ENCODE results near the gene KIAA0586. TPM values are rescaled to one million over a fixed set of nuclear protein-coding genes. Genes with fewer than 3 reads are reported as not detected.

The KIAA0586 gene
- total and polyA plus RNA-seq, 4 donors: 17.1 to 23.5 (median 20.2) TPM

- Histone ChIP-seq H3K9me3 (ENCODE audit: control insufficient read depth, insufficient read depth, low read length) (no peaks in the 10 kb centered on the region), H3K27me3 (ENCODE audit: control insufficient read depth, insufficient read depth, low read length) (no peaks in the 10 kb centered on the region), H3K4me1 (ENCODE audit: control insufficient read depth, insufficient read depth, low read length) (peaks cover 4% of the 10 kb centered on the region), H3K36me3 (ENCODE audit: control insufficient read depth, insufficient read depth, low read length) (no peaks in the 10 kb centered on the region), H3K4me3 (ENCODE audit: low read depth, low read length) (no peak overlapping the region), H3K27ac (ENCODE audit: low read depth, low read length) (no peak overlapping the region)
- DNase-seq (ENCODE audit: low read depth in 4 of 6, low spot score in 6 of 6): no peak
- WGBS (ENCODE audit: insufficient coverage): no CpG with 5 or more reads among the region's 1 CpG
Observed at GRCh38 chr14:58535044-58535443, 107.5 kb downstream of the KIAA0586 start.

DNA sequence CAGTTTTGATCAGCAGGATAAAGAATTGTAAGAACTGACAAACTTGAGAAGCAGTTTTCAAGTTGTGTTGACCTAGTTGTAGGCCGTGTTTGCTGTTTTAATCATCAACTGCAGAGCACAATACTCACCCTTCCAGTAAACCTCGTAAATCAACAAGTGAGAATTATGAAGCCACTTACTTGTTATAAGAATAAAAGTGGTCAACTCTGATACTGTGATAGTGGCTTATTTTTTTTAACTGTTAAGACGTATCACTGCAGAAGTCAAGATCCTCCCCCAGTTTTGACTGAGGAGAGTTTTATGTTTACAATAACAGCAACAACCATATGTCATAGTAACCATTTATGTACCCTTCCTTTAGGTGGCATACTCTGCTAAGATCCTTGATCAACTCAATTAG lies 109.5 kb downstream of the KIAA0586 start:
- Histone ChIP-seq H3K9me3 (ENCODE audit: control insufficient read depth, insufficient read depth, low read length) (no peaks in the 10 kb centered on the region), H3K27me3 (ENCODE audit: control insufficient read depth, insufficient read depth, low read length) (no peaks in the 10 kb centered on the region), H3K4me3 (ENCODE audit: low read depth, low read length) (no peak overlapping the region), H3K27ac (ENCODE audit: low read depth, low read length) (no peak overlapping the region), H3K4me1 (ENCODE audit: control insufficient read depth, insufficient read depth, low read length) (peaks cover 4% of the 10 kb centered on the region), H3K36me3 (ENCODE audit: control insufficient read depth, insufficient read depth, low read length) (no peaks in the 10 kb centered on the region)
- no peak for DNase-seq (ENCODE audit: low read depth in 4 of 6, low spot score in 6 of 6)
- no CpG with 5 or more reads among the region's 3 CpGs for WGBS (ENCODE audit: insufficient coverage)

- no peak overlapping the region for H3K4me3 ChIP-seq (ENCODE audit: low read depth, low read length)
- no CpG with 5 or more reads among the region's 1 CpG for WGBS (ENCODE audit: insufficient coverage)
- DNase-seq (ENCODE audit: low read depth in 4 of 6, low spot score in 6 of 6): peak in 2 of 6 donors; percentile 22 to 23
- H3K9me3 ChIP-seq (ENCODE audit: control insufficient read depth, insufficient read depth, low read length): no peaks in the 10 kb centered on the region
- no peaks in the 10 kb centered on the region for H3K36me3 ChIP-seq (ENCODE audit: control insufficient read depth, insufficient read depth, low read length)
- H3K27ac ChIP-seq (ENCODE audit: low read depth, low read length): peak overlapping the region; percentile 11
- no peaks in the 10 kb centered on the region for H3K4me1 ChIP-seq (ENCODE audit: control insufficient read depth, insufficient read depth, low read length)
- H3K27me3 ChIP-seq (ENCODE audit: control insufficient read depth, insufficient read depth, low read length): no peaks in the 10 kb centered on the region
Observed at GRCh38 chr14:58540749-58541632, 113.5 kb downstream of the KIAA0586 start.

DNA sequence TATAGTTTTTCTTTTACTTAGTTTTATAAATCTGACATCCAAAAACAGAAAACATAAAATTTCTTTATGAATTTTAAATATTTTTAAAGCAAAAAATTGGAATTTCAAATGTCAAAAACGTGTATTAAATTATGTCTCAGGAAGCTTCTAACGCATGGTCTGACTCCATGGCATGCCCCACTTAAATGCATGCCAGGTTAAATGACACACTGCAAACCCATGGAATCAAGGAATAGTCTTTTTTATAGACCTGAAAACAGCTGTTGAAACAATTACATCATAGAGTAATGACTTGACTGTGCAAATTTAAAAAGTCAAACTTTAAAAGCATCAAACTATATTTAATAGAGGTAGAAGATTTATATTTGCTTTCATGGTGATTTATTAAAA lies 114.1 kb downstream of the KIAA0586 start:
- Histone ChIP-seq H3K9me3 (ENCODE audit: control insufficient read depth, insufficient read depth, low read length) (no peaks in the 10 kb centered on the region), H3K36me3 (ENCODE audit: control insufficient read depth, insufficient read depth, low read length) (no peaks in the 10 kb centered on the region), H3K27ac (ENCODE audit: low read depth, low read length) (no peak overlapping the region), H3K4me1 (ENCODE audit: control insufficient read depth, insufficient read depth, low read length) (no peaks in the 10 kb centered on the region), H3K27me3 (ENCODE audit: control insufficient read depth, insufficient read depth, low read length) (no peaks in the 10 kb centered on the region), H3K4me3 (ENCODE audit: low read depth, low read length) (no peak overlapping the region)
- DNase-seq (ENCODE audit: low read depth in 4 of 6, low spot score in 6 of 6): no peak
- WGBS (ENCODE audit: insufficient coverage): no CpG with 5 or more reads among the region's 2 CpGs

- no peak for DNase-seq (ENCODE audit: low read depth in 4 of 6, low spot score in 6 of 6)
- 100% methylated on average over 1 of the region's 1 CpG for WGBS (ENCODE audit: insufficient coverage)
- Histone ChIP-seq H3K36me3 (ENCODE audit: control insufficient read depth, insufficient read depth, low read length) (no peaks in the 10 kb centered on the region), H3K4me3 (ENCODE audit: low read depth, low read length) (no peak overlapping the region), H3K4me1 (ENCODE audit: control insufficient read depth, insufficient read depth, low read length) (no peaks in the 10 kb centered on the region), H3K27ac (ENCODE audit: low read depth, low read length) (no peak overlapping the region), H3K9me3 (ENCODE audit: control insufficient read depth, insufficient read depth, low read length) (no peaks in the 10 kb centered on the region), H3K27me3 (ENCODE audit: control insufficient read depth, insufficient read depth, low read length) (no peaks in the 10 kb centered on the region)
Observed at GRCh38 chr14:58543253-58543652, 115.7 kb downstream of the KIAA0586 start.

DNA sequence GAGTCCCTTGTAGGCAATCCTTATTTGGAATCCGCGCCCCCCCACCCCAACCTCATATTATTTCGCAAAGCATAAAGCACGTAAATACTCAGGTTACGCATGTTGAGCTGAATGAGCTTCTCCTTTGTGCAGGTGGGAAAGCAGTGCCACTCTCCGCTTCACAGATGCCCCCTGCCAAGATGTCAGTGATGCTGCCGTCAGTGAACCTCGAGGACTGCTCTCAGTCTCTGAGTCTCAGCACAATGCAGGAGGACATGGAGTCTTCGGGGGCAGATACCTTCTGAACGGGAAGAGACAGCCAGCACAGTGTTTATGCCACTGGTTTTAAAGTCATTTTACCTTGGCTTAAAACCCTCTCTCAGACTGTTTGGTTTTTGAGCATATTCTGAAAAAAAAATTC lies 120.1 kb downstream of the KIAA0586 start:
- Histone ChIP-seq H3K36me3 (ENCODE audit: control insufficient read depth, insufficient read depth, low read length) (no peaks in the 10 kb centered on the region), H3K27ac (ENCODE audit: low read depth, low read length) (no peak overlapping the region), H3K9me3 (ENCODE audit: control insufficient read depth, insufficient read depth, low read length) (no peaks in the 10 kb centered on the region), H3K27me3 (ENCODE audit: control insufficient read depth, insufficient read depth, low read length) (no peaks in the 10 kb centered on the region), H3K4me1 (ENCODE audit: control insufficient read depth, insufficient read depth, low read length) (no peaks in the 10 kb centered on the region), H3K4me3 (ENCODE audit: low read depth, low read length) (no peak overlapping the region)
- no peak for DNase-seq (ENCODE audit: low read depth in 4 of 6, low spot score in 6 of 6)
- whole genome bisulfite sequencing (ENCODE audit: insufficient coverage): 63% methylated on average over 8 of the region's 10 CpGs

GRCh38 chr14:58549105-58549757 lies 121.7 kb downstream of the KIAA0586 start:
- H3K4me3 ChIP-seq (ENCODE audit: low read depth, low read length): no peak overlapping the region
- no peaks in the 10 kb centered on the region for H3K36me3 ChIP-seq (ENCODE audit: control insufficient read depth, insufficient read depth, low read length)
- no peak overlapping the region for H3K27ac ChIP-seq (ENCODE audit: low read depth, low read length)
- H3K9me3 ChIP-seq (ENCODE audit: control insufficient read depth, insufficient read depth, low read length): no peaks in the 10 kb centered on the region
- peak in 1 of 6 donors; percentile 55 for DNase-seq (ENCODE audit: low read depth in 4 of 6, low spot score in 6 of 6)
- no peaks in the 10 kb centered on the region for H3K27me3 ChIP-seq (ENCODE audit: control insufficient read depth, insufficient read depth, low read length)
- H3K4me1 ChIP-seq (ENCODE audit: control insufficient read depth, insufficient read depth, low read length): no peaks in the 10 kb centered on the region
- WGBS (ENCODE audit: insufficient coverage): no CpG with 5 or more reads among the region's 1 CpG

- no peaks in the 10 kb centered on the region for H3K36me3 ChIP-seq (ENCODE audit: control insufficient read depth, insufficient read depth, low read length)
- 93% methylated on average over 2 of the region's 3 CpGs for WGBS (ENCODE audit: insufficient coverage)
- H3K27me3 ChIP-seq (ENCODE audit: control insufficient read depth, insufficient read depth, low read length): no peaks in the 10 kb centered on the region
- no peaks in the 10 kb centered on the region for H3K4me1 ChIP-seq (ENCODE audit: control insufficient read depth, insufficient read depth, low read length)
- no peak overlapping the region for H3K27ac ChIP-seq (ENCODE audit: low read depth, low read length)
- no peak for DNase-seq (ENCODE audit: low read depth in 4 of 6, low spot score in 6 of 6)
- no peaks in the 10 kb centered on the region for H3K9me3 ChIP-seq (ENCODE audit: control insufficient read depth, insufficient read depth, low read length)
- H3K4me3 ChIP-seq (ENCODE audit: low read depth, low read length): no peak overlapping the region
Observed at GRCh38 chr14:58553959-58554358, 126.4 kb downstream of the KIAA0586 start.

GRCh38 chr14:58555647-58556046 lies 128.1 kb downstream of the KIAA0586 start:
- Histone ChIP-seq H3K27ac (ENCODE audit: low read depth, low read length) (no peak overlapping the region), H3K27me3 (ENCODE audit: control insufficient read depth, insufficient read depth, low read length) (no peaks in the 10 kb centered on the region), H3K36me3 (ENCODE audit: control insufficient read depth, insufficient read depth, low read length) (no peaks in the 10 kb centered on the region), H3K9me3 (ENCODE audit: control insufficient read depth, insufficient read depth, low read length) (no peaks in the 10 kb centered on the region), H3K4me3 (ENCODE audit: low read depth, low read length) (no peak overlapping the region), H3K4me1 (ENCODE audit: control insufficient read depth, insufficient read depth, low read length) (no peaks in the 10 kb centered on the region)
- DNase-seq (ENCODE audit: low read depth in 4 of 6, low spot score in 6 of 6): peak in 1 of 6 donors; percentile 66

GRCh38 chr14:58557242-58557641 lies 129.7 kb downstream of the KIAA0586 start:
- Histone ChIP-seq H3K27ac (ENCODE audit: low read depth, low read length) (no peak overlapping the region), H3K4me1 (ENCODE audit: control insufficient read depth, insufficient read depth, low read length) (no peaks in the 10 kb centered on the region), H3K4me3 (ENCODE audit: low read depth, low read length) (no peak overlapping the region), H3K36me3 (ENCODE audit: control insufficient read depth, insufficient read depth, low read length) (no peaks in the 10 kb centered on the region), H3K9me3 (ENCODE audit: control insufficient read depth, insufficient read depth, low read length) (no peaks in the 10 kb centered on the region), H3K27me3 (ENCODE audit: control insufficient read depth, insufficient read depth, low read length) (no peaks in the 10 kb centered on the region)
- WGBS (ENCODE audit: insufficient coverage): 73% methylated on average over 4 of the region's 4 CpGs
- no peak for DNase-seq (ENCODE audit: low read depth in 4 of 6, low spot score in 6 of 6)
